ENCODE measurements around the gene VAPA.

VAPA gene

GRCh38 chr18:10008006-10008647, 94.3 kb downstream of the VAPA start:
- no peak for DNase-seq
